B cell (primary cell): ENCODE measurements around the gene NAPB. TPM values are rescaled to one million over a fixed set of nuclear protein-coding genes. Genes with fewer than 3 reads are reported as not detected.

ENCODE experiments used
- ATAC-seq: fragments of 200-7000 bp; cut with Tn5 transposase; one replicate; pipeline ENCODE4 v1.10.0; 2021; ENCODE audit warnings: low read depth, mild to moderate bottlenecking, moderate number of reproducible peaks, moderate library complexity
- CTCF ChIA-PET: fragments of 350-600 bp; sonication (Branson Sonifier 250); formaldehyde crosslinking; loops from one replicate; lab custom pipeline; 2021; ENCODE audit warnings: antibody characterized with exemption, inconsistent platforms; lab: Charles Lee
- POLR2A ChIA-PET: fragments of 350-600 bp; sonication (Branson Sonifier 250); formaldehyde crosslinking; loops from one replicate; lab custom pipeline; 2021; ENCODE audit warnings: antibody characterized with exemption; lab: Charles Lee
- DNase-seq: peaks from one replicate; pipeline ENCODE4 v3.0.0; 2013
- H2AFZ ChIP-seq: 2 replicates; pipeline ENCODE4 v1.6.1; 2012; ENCODE audit warnings: mild to moderate bottlenecking, low read depth, low read length; ENCODE audit not compliant: insufficient read depth, poor library complexity, severe bottlenecking
- H3K27ac ChIP-seq, 2 donors: 1 replicate in 1 of 2; 2 replicates in 1 of 2; pipeline ENCODE4 v1.5.1; 2012 to 2013; ENCODE audit warnings: low read length in 2 of 2, mild to moderate bottlenecking in 2 of 2, moderate library complexity in 1 of 2
- H3K27me3 ChIP-seq, 4 experiments: fragments of 200-600 bp in 1 of 4; sonication (generic) in 1 of 4; replicated peaks in 1 of 4; 1 replicate in 2 of 4; 2 replicates in 2 of 4; pipeline versions ENCODE4 v1.6.1 to v1.7.0; 2013 to 2016; ENCODE audit warnings: low read length in 3 of 4, mild to moderate bottlenecking in 2 of 4, mixed read lengths in 1 of 4, moderate library complexity in 1 of 4; ENCODE audit not compliant: insufficient read depth in 4 of 4, control insufficient read depth in 3 of 4; ENCODE audit errors: control extremely low read depth in 1 of 4
- H3K36me3 ChIP-seq, 2 experiments: replicated peaks in 1 of 2; 1 replicate in 1 of 2; 2 replicates in 1 of 2; pipeline versions ENCODE4 v1.6.1 to v1.7.1; 2013; ENCODE audit warnings: low read length in 1 of 2; ENCODE audit not compliant: insufficient read depth in 2 of 2, control insufficient read depth in 1 of 2; ENCODE audit errors: control extremely low read depth in 1 of 2, extremely low read depth in 1 of 2
- H3K4me1 ChIP-seq, 2 donors: fragments of 200-600 bp in 1 of 2; sonication (generic) in 1 of 2; 1 replicate in 1 of 2; 2 replicates in 1 of 2; pipeline versions ENCODE4 v1.5.1 to v1.6.1; 2013 to 2017; ENCODE audit warnings: low read length in 2 of 2; ENCODE audit not compliant: control insufficient read depth in 2 of 2, insufficient read depth in 2 of 2
- H3K4me2 ChIP-seq: replicated peaks from 2 replicates; pipeline ENCODE3; 2012; ENCODE audit warnings: mild to moderate bottlenecking, low read depth, low read length; ENCODE audit not compliant: poor library complexity, severe bottlenecking
- H3K4me3 ChIP-seq, 5 experiments: fragments of 200-600 bp in 1 of 5; sonication (generic) in 1 of 5; 1 replicate in 3 of 5; 2 replicates in 2 of 5; pipeline versions ENCODE4 v1.5.1 to v1.7.0; 2011 to 2016; ENCODE audit warnings: low read length in 4 of 5, mild to moderate bottlenecking in 4 of 5, low read depth in 2 of 5, control low read depth in 1 of 5, moderate library complexity in 1 of 5; ENCODE audit not compliant: insufficient read depth in 1 of 5; ENCODE audit errors: control extremely low read depth in 1 of 5, extremely low read depth in 1 of 5
- H3K79me2 ChIP-seq: fragments of 200-600 bp; sonication (generic); one replicate; pipeline ENCODE4 v1.6.0; 2016; ENCODE audit warnings: low read length; ENCODE audit not compliant: control insufficient read depth, insufficient read depth
- H3K9ac ChIP-seq: fragments of 200-600 bp; sonication (generic); 2 replicates; pipeline ENCODE4 v1.6.1; 2017; ENCODE audit warnings: mild to moderate bottlenecking, low read length, moderate library complexity
- H3K9me3 ChIP-seq, 3 donors: one replicate each; pipeline versions ENCODE4 v1.6.1 to v1.7.1; 2013; ENCODE audit warnings: low read length in 2 of 3; ENCODE audit not compliant: control insufficient read depth in 2 of 3, insufficient read depth in 1 of 3; ENCODE audit errors: control extremely low read depth in 1 of 3
- H4K20me1 ChIP-seq: 2 replicates; pipeline ENCODE4 v1.6.0; 2012; ENCODE audit warnings: mild to moderate bottlenecking, low read length; ENCODE audit not compliant: insufficient read depth, control insufficient read depth, poor library complexity, severe bottlenecking
- H3K27ac Mint-ChIP-seq: one replicate; pipeline ENCODE4 v1.8.0; 2021; ENCODE audit warnings: mixed read lengths
- H3K27me3 Mint-ChIP-seq: one replicate; pipeline ENCODE4 v1.8.0; 2021; ENCODE audit warnings: mixed read lengths
- H3K4me1 Mint-ChIP-seq: one replicate; pipeline ENCODE4 v1.8.0; 2021; ENCODE audit warnings: mixed read lengths
- H3K4me3 Mint-ChIP-seq: one replicate; pipeline ENCODE4 v1.8.0; 2021; ENCODE audit warnings: mixed read lengths
- H3K9me3 Mint-ChIP-seq: one replicate; pipeline ENCODE4 v1.8.0; 2022; ENCODE audit warnings: mixed read lengths; ENCODE audit not compliant: insufficient read depth
- EZH2 ChIP-seq: IDR thresholded peaks from 2 replicates; pipeline ENCODE4 v1.6.1; 2012; ENCODE audit warnings: borderline replicate concordance, low read depth, mild to moderate bottlenecking, moderate library complexity, low read length; ENCODE audit not compliant: insufficient read depth, poor library complexity, severe bottlenecking
- WGBS: methylation state at CpG from one replicate; pipeline ENCODE4 v1.1.5; 2013; ENCODE audit warnings: missing lambda C conversion rate; ENCODE audit not compliant: insufficient coverage; 5-methylcytosine and 5-hydroxymethylcytosine counted together
- intact Hi-C: fragments of 100-400 bp; cut with micrococcal nuclease; formaldehyde crosslinking; loops from one replicate; pipeline ENCODE4 v1.10.0; 2022
- polyA plus RNA-seq: library from polyadenylated mRNA; depleted of rRNA; stranded (reverse); fragments of >200 nt; gene quantifications from 2 replicates; pipeline ENCODE4 v1.2.3, GENCODE V29; 2012
- total RNA-seq, 2 donors: library from RNA; stranded (reverse); fragments of 120-200 nt in 1 of 2; gene quantifications; 1 replicate in 1 of 2; 2 replicates in 1 of 2; pipeline versions ENCODE4 v1.2.3 to v1.2.4, GENCODE V29; 2013 to 2022
- TF ChIP-seq, protein P1 (sequence below): fragments of 200-600 bp; IDR thresholded peaks from one replicate; pipeline ENCODE4 v1.8.0; 2022; ENCODE audit warnings: antibody characterized with exemption, mild to moderate bottlenecking

NAPB gene
- total and polyA plus RNA-seq, 2 donors (not counting 1 experiment from before 2014, with no cell fraction given) = 4.1 to 13.0 TPM

DNA sequence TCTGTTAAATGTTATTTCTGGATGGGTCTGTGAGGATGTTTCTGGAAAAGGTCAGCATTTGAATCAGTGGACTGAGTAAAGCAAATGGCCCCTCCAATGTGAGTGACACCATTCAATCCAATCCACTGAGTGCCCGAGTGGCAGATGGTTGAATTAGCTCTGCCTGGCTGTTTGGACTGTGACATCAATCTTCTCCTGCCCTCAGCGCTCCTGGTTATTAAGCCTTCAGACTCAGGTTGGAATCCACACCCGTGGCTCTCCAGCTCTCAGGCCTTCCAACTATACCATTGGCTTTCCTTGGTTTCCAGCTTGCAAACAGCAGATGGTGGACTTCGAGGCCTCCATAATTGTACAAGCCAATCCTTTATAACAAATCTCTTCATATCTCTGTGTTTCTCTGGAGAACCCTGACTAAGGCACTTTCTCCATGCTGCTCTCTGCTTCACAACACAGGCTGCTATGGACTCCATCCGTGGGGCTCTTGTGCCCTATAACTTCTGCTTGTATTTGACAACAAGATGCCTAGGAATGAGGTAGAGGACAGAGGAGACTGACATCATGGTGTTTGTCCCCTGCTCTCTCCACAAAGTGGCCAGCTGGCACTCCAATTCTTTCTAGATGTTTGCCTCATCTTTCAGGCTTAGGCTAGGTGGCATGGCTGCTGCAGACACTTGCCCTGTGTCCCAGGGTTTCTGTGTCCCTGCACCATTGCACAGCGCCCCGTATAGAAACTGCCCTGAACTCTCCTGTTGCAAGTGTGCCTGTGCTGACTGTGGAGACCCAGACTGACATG, 13.4 kb upstream of the NAPB start:
- no peak overlapping the region for H2AFZ ChIP-seq
- H3K27ac Mint-ChIP-seq = no peak overlapping the region
- intact Hi-C loops = no loop called here
- 86% methylated on average over 7 of the region's 7 CpGs for WGBS
- CTCF ChIA-PET = interaction anchor here (1.3 to 1.8 kb wide), 2 partner anchors 7 to 11 kb away, joined by 3 to 6 read pairs; no protein-coding TSS in a partner anchor
- H3K4me1 Mint-ChIP-seq = no peaks in the 10 kb centered on the region
- no peak for DNase-seq
- H3K4me2 ChIP-seq = no peak overlapping the region
- no peak overlapping the region for H3K27ac ChIP-seq
- H3K9me3 ChIP-seq = no peaks in the 10 kb centered on the region
- no peaks in the 10 kb centered on the region for H3K4me1 ChIP-seq
- no peaks in the 10 kb centered on the region for H3K79me2 ChIP-seq
- H3K9ac ChIP-seq = no peak overlapping the region
- POLR2A ChIA-PET = no interaction called here
- H3K36me3 ChIP-seq = no peaks in the 10 kb centered on the region
- ATAC-seq = no peak
- no peak for TF ChIP-seq EZH2
- TF ChIP-seq, protein P1, sequence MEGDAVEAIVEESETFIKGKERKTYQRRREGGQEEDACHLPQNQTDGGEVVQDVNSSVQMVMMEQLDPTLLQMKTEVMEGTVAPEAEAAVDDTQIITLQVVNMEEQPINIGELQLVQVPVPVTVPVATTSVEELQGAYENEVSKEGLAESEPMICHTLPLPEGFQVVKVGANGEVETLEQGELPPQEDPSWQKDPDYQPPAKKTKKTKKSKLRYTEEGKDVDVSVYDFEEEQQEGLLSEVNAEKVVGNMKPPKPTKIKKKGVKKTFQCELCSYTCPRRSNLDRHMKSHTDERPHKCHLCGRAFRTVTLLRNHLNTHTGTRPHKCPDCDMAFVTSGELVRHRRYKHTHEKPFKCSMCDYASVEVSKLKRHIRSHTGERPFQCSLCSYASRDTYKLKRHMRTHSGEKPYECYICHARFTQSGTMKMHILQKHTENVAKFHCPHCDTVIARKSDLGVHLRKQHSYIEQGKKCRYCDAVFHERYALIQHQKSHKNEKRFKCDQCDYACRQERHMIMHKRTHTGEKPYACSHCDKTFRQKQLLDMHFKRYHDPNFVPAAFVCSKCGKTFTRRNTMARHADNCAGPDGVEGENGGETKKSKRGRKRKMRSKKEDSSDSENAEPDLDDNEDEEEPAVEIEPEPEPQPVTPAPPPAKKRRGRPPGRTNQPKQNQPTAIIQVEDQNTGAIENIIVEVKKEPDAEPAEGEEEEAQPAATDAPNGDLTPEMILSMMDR = no peak
- H4K20me1 ChIP-seq = no peaks in the 10 kb centered on the region
- no peak overlapping the region for H3K4me3 Mint-ChIP-seq
- H3K9me3 Mint-ChIP-seq = no peaks in the 10 kb centered on the region
- H3K4me3 ChIP-seq = no peak overlapping the region
- no peaks in the 10 kb centered on the region for H3K27me3 ChIP-seq
- H3K27me3 Mint-ChIP-seq = peaks cover 13% of the 10 kb centered on the region

DNA sequence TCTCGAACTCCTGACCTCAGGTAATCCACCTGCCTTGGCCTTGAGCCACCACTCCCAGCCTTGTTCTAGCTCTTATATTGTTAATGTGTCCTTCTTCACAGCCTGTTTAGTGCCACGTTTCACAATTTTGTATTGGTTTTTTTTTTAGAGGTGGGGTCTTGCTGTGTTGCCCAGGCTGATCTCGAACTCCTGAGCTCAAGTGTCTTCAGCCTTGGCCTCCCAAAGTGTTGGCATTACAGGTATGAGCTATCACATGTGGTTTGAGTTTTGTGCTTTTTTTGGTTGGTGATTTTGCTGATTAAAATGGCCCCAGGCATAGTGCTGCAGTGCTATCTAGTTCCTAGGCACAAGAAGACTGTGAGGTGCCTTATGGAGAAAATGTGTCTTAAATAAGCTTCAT, 12.3 kb upstream of the NAPB start:
- 83% methylated on average over 2 of the region's 3 CpGs for WGBS
- H3K9me3 Mint-ChIP-seq = no peaks in the 10 kb centered on the region
- H3K4me3 Mint-ChIP-seq = no peak overlapping the region
- H3K27ac ChIP-seq = no peak overlapping the region
- H4K20me1 ChIP-seq = no peaks in the 10 kb centered on the region
- CTCF ChIA-PET = interaction anchor here (1.3 kb wide), 1 partner anchor 8 kb away, joined by 3 read pairs; no protein-coding TSS in a partner anchor
- no peaks in the 10 kb centered on the region for H3K4me1 ChIP-seq
- POLR2A ChIA-PET = no interaction called here
- no peak for TF ChIP-seq EZH2
- TF ChIP-seq, protein P1 = no peak
- H3K9ac ChIP-seq = no peak overlapping the region
- H3K79me2 ChIP-seq = no peaks in the 10 kb centered on the region
- no peak overlapping the region for H3K4me2 ChIP-seq
- H3K27me3 ChIP-seq = no peaks in the 10 kb centered on the region
- no peak for DNase-seq
- no peak for ATAC-seq
- H3K36me3 ChIP-seq = no peaks in the 10 kb centered on the region
- H3K27ac Mint-ChIP-seq = no peak overlapping the region
- H3K4me3 ChIP-seq = no peak overlapping the region
- intact Hi-C loops = no loop called here
- H3K4me1 Mint-ChIP-seq = no peaks in the 10 kb centered on the region
- no peak overlapping the region for H2AFZ ChIP-seq
- no peaks in the 10 kb centered on the region for H3K9me3 ChIP-seq
- peaks cover 13% of the 10 kb centered on the region for H3K27me3 Mint-ChIP-seq
